SK-N-SH treated with all-trans-retinoic acid at 6 μM for 48 hours (cell line): ENCODE data around the gene ANKFN1.

Experiments used
- ATAC-seq: fragments of 200-7000 bp; cut with Tn5 transposase; 3 replicates; pipeline ENCODE4 v1.9.1; 2020; ENCODE audit warnings: mild to moderate bottlenecking, moderate library complexity
- ARNTL ChIP-seq: fragments of 450-650 bp; formaldehyde crosslinking; IDR thresholded peaks from 2 replicates; pipeline ENCODE4 v1.5.0; 2020; ENCODE audit warnings: low read depth, mild to moderate bottlenecking, moderate library complexity, borderline replicate concordance
- BACH2 ChIP-seq: fragments of 250-450 bp; sonication (Bioruptor Pico); IDR thresholded peaks from 2 replicates; pipeline ENCODE4 v1.9.0; 2021; ENCODE audit warnings: mild to moderate bottlenecking, borderline replicate concordance
- CREB5 ChIP-seq: fragments of 250-450 bp; sonication (Bioruptor Pico); IDR thresholded peaks from 2 replicates; pipeline ENCODE4 v1.5.1; 2020; ENCODE audit warnings: low read depth, mild to moderate bottlenecking, moderate library complexity
- CSDC2 ChIP-seq: fragments of 250-450 bp; sonication (Bioruptor Pico); IDR thresholded peaks from 2 replicates; pipeline ENCODE4 v1.5.0; 2020; ENCODE audit warnings: mild to moderate bottlenecking, moderate library complexity
- CSRNP3 ChIP-seq: fragments of 250-450 bp; sonication (Bioruptor Pico); IDR thresholded peaks from 2 replicates; pipeline ENCODE4 v1.5.1; 2021; ENCODE audit warnings: mild to moderate bottlenecking, moderate library complexity
- ESRRG ChIP-seq: fragments of 250-450 bp; sonication (Bioruptor Pico); IDR thresholded peaks from 2 replicates; pipeline ENCODE4 v1.6.1; 2021; ENCODE audit warnings: mild to moderate bottlenecking
- GLIS3 ChIP-seq: fragments of 250-450 bp; sonication (Bioruptor Pico); IDR thresholded peaks from 2 replicates; pipeline ENCODE4 v1.5.0; 2020; ENCODE audit warnings: mild to moderate bottlenecking, moderate library complexity
- ISL1 ChIP-seq: fragments of 250-450 bp; sonication (Bioruptor Pico); IDR thresholded peaks from 2 replicates; pipeline ENCODE4 v2.1.2; 2022; ENCODE audit warnings: mild to moderate bottlenecking, moderate library complexity
- OSR1 ChIP-seq: fragments of 250-450 bp; sonication (Bioruptor Pico); IDR thresholded peaks from 2 replicates; pipeline ENCODE4 v1.8.0; 2022; ENCODE audit warnings: moderate library complexity, mild to moderate bottlenecking, inconsistent platforms
- PATZ1 ChIP-seq: fragments of 250-450 bp; sonication (Bioruptor Pico); IDR thresholded peaks from 2 replicates; pipeline ENCODE4 v1.8.0; 2020; ENCODE audit warnings: mild to moderate bottlenecking, moderate library complexity, borderline replicate concordance
- POU6F1 ChIP-seq: fragments of 250-450 bp; sonication (Bioruptor Pico); IDR thresholded peaks from 2 replicates; pipeline ENCODE4 v1.8.0; 2021; ENCODE audit warnings: low read depth, mild to moderate bottlenecking, moderate library complexity, borderline replicate concordance
- PPARA ChIP-seq: fragments of 250-450 bp; sonication (Bioruptor Pico); IDR thresholded peaks from 2 replicates; pipeline ENCODE4 v1.5.0; 2020; ENCODE audit warnings: mild to moderate bottlenecking, borderline replicate concordance
- RARB ChIP-seq: fragments of 250-450 bp; sonication (Bioruptor Pico); IDR thresholded peaks from 2 replicates; pipeline ENCODE4 v1.8.0; 2021; ENCODE audit warnings: mild to moderate bottlenecking, moderate library complexity
- SNAI2 ChIP-seq: fragments of 250-450 bp; sonication (Bioruptor Pico); IDR thresholded peaks from 2 replicates; pipeline ENCODE4 v1.5.0; 2020; ENCODE audit warnings: mild to moderate bottlenecking, moderate library complexity
- TCF4 ChIP-seq: fragments of 250-450 bp; sonication (Bioruptor Pico); IDR thresholded peaks from 2 replicates; pipeline ENCODE4 v1.8.0; 2021; ENCODE audit warnings: mild to moderate bottlenecking, moderate library complexity, borderline replicate concordance
- TOX ChIP-seq: fragments of 250-450 bp; sonication (Bioruptor Pico); IDR thresholded peaks from 2 replicates; pipeline ENCODE4 v1.8.0; 2021; ENCODE audit warnings: mild to moderate bottlenecking, moderate library complexity, borderline replicate concordance
- ZC3H10 ChIP-seq: fragments of 250-450 bp; sonication (Bioruptor Pico); IDR thresholded peaks from 2 replicates; pipeline ENCODE4 v1.5.1; 2021; ENCODE audit warnings: mild to moderate bottlenecking, moderate library complexity
- ZFP3 ChIP-seq: fragments of 250-450 bp; sonication (Bioruptor Pico); IDR thresholded peaks from 2 replicates; pipeline ENCODE4 v1.5.0; 2020; ENCODE audit warnings: mild to moderate bottlenecking, moderate library complexity
- ZFP30 ChIP-seq: fragments of 450-650 bp; formaldehyde crosslinking; IDR thresholded peaks from 2 replicates; pipeline ENCODE4 v1.5.0; 2022; ENCODE audit warnings: mild to moderate bottlenecking, moderate library complexity
- ZNF565 ChIP-seq: fragments of 450-650 bp; formaldehyde crosslinking; conservative IDR thresholded peaks from 2 replicates; pipeline ENCODE4 v1.5.0; 2020; ENCODE audit warnings: low read depth, mild to moderate bottlenecking, moderate library complexity
- ZNF70 ChIP-seq: fragments of 450-650 bp; formaldehyde crosslinking; IDR thresholded peaks from 2 replicates; pipeline ENCODE4 v1.5.0; 2020; ENCODE audit warnings: mild to moderate bottlenecking, moderate library complexity
- ZNF8 ChIP-seq: fragments of 450-650 bp; formaldehyde crosslinking; IDR thresholded peaks from 2 replicates; pipeline ENCODE4 v1.5.0; 2020; ENCODE audit warnings: mild to moderate bottlenecking, moderate library complexity

The ANKFN1 gene

GRCh38 chr17:56314026-56314425 is 160.8 kb downstream of the ANKFN1 start (continued):
- TF ChIP-seq POU6F1 (CRISPR knock-in tag) = no peak

GRCh38 chr17:56314984-56315602 is 161.8 kb downstream of the ANKFN1 start:
- no peak for TF ChIP-seq ESRRG (CRISPR knock-in tag)
- no peak for TF ChIP-seq CREB5 (CRISPR knock-in tag)
- no peak for TF ChIP-seq CSRNP3 (CRISPR knock-in tag)
- no peak for TF ChIP-seq SNAI2 (CRISPR knock-in tag)
- TF ChIP-seq ZFP3 (CRISPR knock-in tag) = no peak
- no peak for TF ChIP-seq ZNF70 (CRISPR knock-in tag)
- no peak for TF ChIP-seq ZNF8
- no peak for TF ChIP-seq TCF4
- no peak for TF ChIP-seq ZNF565
- TF ChIP-seq PATZ1 (CRISPR knock-in tag) = no peak
- no peak for TF ChIP-seq TOX (CRISPR knock-in tag)
- no peak for TF ChIP-seq OSR1 (CRISPR knock-in tag)
- TF ChIP-seq ISL1 (CRISPR knock-in tag) = no peak
- no peak for TF ChIP-seq GLIS3 (CRISPR knock-in tag)
- no peak for TF ChIP-seq RARB
- TF ChIP-seq ZC3H10 = no peak
- TF ChIP-seq ARNTL (CRISPR knock-in tag) = no peak
- TF ChIP-seq BACH2 (CRISPR knock-in tag) = no peak
- TF ChIP-seq CSDC2 (CRISPR knock-in tag) = no peak
- no peak for ATAC-seq

- TF ChIP-seq ISL1 (CRISPR knock-in tag) (no peak), CREB5 (CRISPR knock-in tag) (no peak), ZC3H10 (no peak), ZNF8 (no peak), TOX (CRISPR knock-in tag) (no peak), ZNF565 (no peak), RARB (no peak), POU6F1 (CRISPR knock-in tag) (no peak), BACH2 (CRISPR knock-in tag) (no peak), ZFP3 (CRISPR knock-in tag) (no peak), ZFP30 (no peak), PPARA (CRISPR knock-in tag) (no peak)
- TF ChIP-seq, all 23 proteins: peak for 0
- ATAC-seq = no peak
These were observed 163.3 kb downstream of the ANKFN1 start for GRCh38 chr17:56316604-56317003.
